Bronchial epithelial cell (primary cell): Measurements from ENCODE around the gene NOXA1. TPM values are rescaled to one million over a fixed set of nuclear protein-coding genes. Genes with fewer than 3 reads are reported as not detected.

Source experiments
- DNase-seq: peaks from one replicate; pipeline ENCODE4 v3.0.0-alpha.2; 2010; ENCODE audit warnings: low read depth
- FAIRE-seq: peaks from 2 replicates; lab custom pipeline; 2011; peaks lifted over from hg19 to GRCh38; lab: Jason Lieb, UNC
- H3K27me3 ChIP-seq: 2 replicates; pipeline ENCODE4 v1.5.1; 2011; ENCODE audit warnings: low read length; ENCODE audit not compliant: control insufficient read depth, insufficient read depth
- H3K36me3 ChIP-seq: 2 replicates; pipeline ENCODE4 v1.5.1; 2011; ENCODE audit warnings: low read length; ENCODE audit not compliant: control insufficient read depth, insufficient read depth
- H3K4me3 ChIP-seq: 2 replicates; pipeline ENCODE4 v1.5.1; 2011; ENCODE audit warnings: mild to moderate bottlenecking, low read depth, low read length, control low read depth
- CTCF ChIP-seq: IDR thresholded peaks from 2 replicates; pipeline ENCODE4 v1.5.1; 2011; ENCODE audit warnings: mild to moderate bottlenecking, moderate library complexity, low read length, control low read depth, inconsistent platforms; ENCODE audit not compliant: insufficient read depth, severe bottlenecking
- total RNA-seq: library from RNA; depleted of rRNA; stranded (reverse); fragments of >200 nt; gene quantifications from 2 replicates; pipeline ENCODE4 v1.2.1, GENCODE V29; 2014

NOXA1 gene
- total RNA-seq, 1 donor from 2014 or later: 0.53 TPM

- DNase-seq (no peak), FAIRE-seq (no peak)
- no peak for TF ChIP-seq CTCF
- H3K27me3 ChIP-seq: no peaks in the 10 kb centered on the region
- no peak overlapping the region for H3K4me3 ChIP-seq
- H3K36me3 ChIP-seq: no peaks in the 10 kb centered on the region
Observed at GRCh38 chr9:137479892-137480685, 56.9 kb downstream of the NOXA1 start.

- H3K27me3 ChIP-seq: no peaks in the 10 kb centered on the region
- FAIRE-seq: no peak
- TF ChIP-seq CTCF: no peak
Observed at GRCh38 chr9:137480686-137481683, 57.8 kb downstream of the NOXA1 start.

GRCh38 chr9:137482094-137482781, 59.0 kb downstream of the NOXA1 start:
- no peaks in the 10 kb centered on the region for H3K36me3 ChIP-seq
- H3K4me3 ChIP-seq: no peak overlapping the region
- TF ChIP-seq CTCF: no peak
- H3K27me3 ChIP-seq: no peaks in the 10 kb centered on the region
- FAIRE-seq (no peak), DNase-seq (peak; percentile 77)

More at GRCh38 chr9:137480686-137481683, 57.8 kb downstream of the NOXA1 start:
- no peak for DNase-seq
- no peaks in the 10 kb centered on the region for H3K36me3 ChIP-seq
- no peak overlapping the region for H3K4me3 ChIP-seq

Other genes with a start within 250 kb of the NOXA1 start
- gene ANAPC2, start 234.8 kb upstream of the NOXA1 start, total RNA-seq: 20.5 and 23.2 TPM in 2 replicates
- gene SSNA1, start 234.7 kb upstream of the NOXA1 start, total RNA-seq: 97.9 and 127 TPM in 2 replicates
- 3.2 and 4.5 TPM in 2 replicates for gene TPRN, start 222.7 kb upstream of the NOXA1 start, total RNA-seq
- 38.0 and 39.2 TPM in 2 replicates for gene TMEM203, start 217.7 kb upstream of the NOXA1 start, total RNA-seq
- gene NDOR1, start 217.7 kb upstream of the NOXA1 start, total RNA-seq: 2.6 and 3.6 TPM in 2 replicates
- gene RNF208, start 201.2 kb upstream of the NOXA1 start, total RNA-seq: 0.38 TPM in 1 of 2 replicates, not detected in the other
- 3.9 and 23.2 TPM in 2 replicates for gene CYSRT1, start 198.2 kb upstream of the NOXA1 start, total RNA-seq
- under 0.01 and 1.2 TPM in 2 replicates for gene RNF224, start 195.9 kb upstream of the NOXA1 start, total RNA-seq
- gene SLC34A3, start 192.5 kb upstream of the NOXA1 start, total RNA-seq: not detected in 2 replicates
- gene TUBB4B, start 182.1 kb upstream of the NOXA1 start, total RNA-seq: 82.7 and 193 TPM in 2 replicates
- not detected in 2 replicates for gene STPG3, start 172.1 kb upstream of the NOXA1 start, total RNA-seq
- gene NELFB, start 168.1 kb upstream of the NOXA1 start, total RNA-seq: 59.8 and 67.9 TPM in 2 replicates
- gene TOR4A, start 145.7 kb upstream of the NOXA1 start, total RNA-seq: 18.7 and 25.0 TPM in 2 replicates
- gene NRARP, start 121.1 kb upstream of the NOXA1 start, total RNA-seq: 3.4 and 14.5 TPM in 2 replicates
- gene EXD3, start 231 bp upstream of the NOXA1 start, total RNA-seq: 10.8 and 12.2 TPM in 2 replicates
- gene ENTPD8, start 18.0 kb downstream of the NOXA1 start, total RNA-seq: not detected in 2 replicates
- 15.1 and 17.9 TPM in 2 replicates for gene NSMF, start 35.9 kb downstream of the NOXA1 start, total RNA-seq
- gene PNPLA7, start 127.0 kb downstream of the NOXA1 start, total RNA-seq: 0.26 TPM in 2 replicates
- 64.2 and 81.8 TPM in 2 replicates for gene MRPL41, start 128.5 kb downstream of the NOXA1 start, total RNA-seq
- gene DPH7, start 155.5 kb downstream of the NOXA1 start, total RNA-seq: 23.6 and 33.7 TPM in 2 replicates
- 30.7 and 34.2 TPM in 2 replicates for gene ZMYND19, start 167.1 kb downstream of the NOXA1 start, total RNA-seq
- gene ARRDC1, start 182.3 kb downstream of the NOXA1 start, total RNA-seq: 114 and 136 TPM in 2 replicates
- 45.3 and 45.4 TPM in 2 replicates for gene EHMT1, start 195.6 kb downstream of the NOXA1 start, total RNA-seq